SK-N-SH treated with all-trans-retinoic acid at 6 μM for 48 hours (cell line): ENCODE measurements around the gene CTIF.

ENCODE experiments used
- CSDC2 ChIP-seq: fragments of 250-450 bp; sonication (Bioruptor Pico); IDR thresholded peaks from 2 replicates; pipeline ENCODE4 v1.5.0; 2020; ENCODE audit warnings: mild to moderate bottlenecking, moderate library complexity
- OSR1 ChIP-seq: fragments of 250-450 bp; sonication (Bioruptor Pico); IDR thresholded peaks from 2 replicates; pipeline ENCODE4 v1.8.0; 2022; ENCODE audit warnings: moderate library complexity, mild to moderate bottlenecking, inconsistent platforms
- PPARA ChIP-seq: fragments of 250-450 bp; sonication (Bioruptor Pico); IDR thresholded peaks from 2 replicates; pipeline ENCODE4 v1.5.0; 2020; ENCODE audit warnings: mild to moderate bottlenecking, borderline replicate concordance
- ZFP3 ChIP-seq: fragments of 250-450 bp; sonication (Bioruptor Pico); IDR thresholded peaks from 2 replicates; pipeline ENCODE4 v1.5.0; 2020; ENCODE audit warnings: mild to moderate bottlenecking, moderate library complexity
- ZFP30 ChIP-seq: fragments of 450-650 bp; formaldehyde crosslinking; IDR thresholded peaks from 2 replicates; pipeline ENCODE4 v1.5.0; 2022; ENCODE audit warnings: mild to moderate bottlenecking, moderate library complexity
- TF ChIP-seq, protein P1 (sequence below): fragments of 250-450 bp; sonication (Bioruptor Pico); IDR thresholded peaks from 2 replicates; pipeline ENCODE4 v1.8.0; 2020; ENCODE audit warnings: mild to moderate bottlenecking, moderate library complexity, borderline replicate concordance

DNA sequence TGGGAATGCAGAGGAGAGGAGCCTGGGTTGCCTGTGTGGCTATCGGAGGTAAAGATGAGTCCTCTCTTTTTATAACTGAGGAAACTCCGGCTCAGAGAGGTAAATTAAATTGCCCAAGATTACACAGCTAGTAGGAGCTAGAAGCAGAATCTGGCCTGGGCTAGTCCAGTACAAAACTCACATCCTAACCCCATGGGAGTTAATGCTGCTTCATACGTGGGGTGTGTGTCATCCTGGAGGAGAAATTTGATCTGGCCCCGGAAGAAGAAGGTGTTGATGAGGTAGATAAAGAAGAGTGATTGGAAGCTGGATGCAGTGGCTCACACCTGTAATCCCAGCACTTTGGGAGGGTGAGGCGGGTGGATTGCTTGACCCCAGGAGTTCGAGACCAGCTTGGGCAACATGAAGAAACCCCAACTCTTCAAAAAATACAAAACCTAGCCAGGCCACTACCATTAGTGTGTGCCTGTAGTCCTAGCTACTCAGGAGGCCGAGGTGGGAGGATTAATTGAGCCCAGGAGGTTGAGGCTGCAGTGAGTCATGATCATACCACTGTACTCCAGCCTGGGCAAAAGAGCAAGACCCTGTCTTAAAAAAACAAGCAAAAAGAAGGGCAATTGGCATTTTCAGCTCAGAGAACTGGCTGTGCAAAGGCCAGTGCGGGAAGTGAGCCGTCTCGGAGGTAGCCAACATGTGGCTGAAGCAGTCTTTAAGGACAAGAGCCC lies 33.7 kb downstream of the CTIF start:
- no peak for TF ChIP-seq OSR1
- no peak for TF ChIP-seq ZFP30 (CRISPR knock-in tag)
- no peak for TF ChIP-seq PPARA (CRISPR knock-in tag)
- TF ChIP-seq, protein P1, sequence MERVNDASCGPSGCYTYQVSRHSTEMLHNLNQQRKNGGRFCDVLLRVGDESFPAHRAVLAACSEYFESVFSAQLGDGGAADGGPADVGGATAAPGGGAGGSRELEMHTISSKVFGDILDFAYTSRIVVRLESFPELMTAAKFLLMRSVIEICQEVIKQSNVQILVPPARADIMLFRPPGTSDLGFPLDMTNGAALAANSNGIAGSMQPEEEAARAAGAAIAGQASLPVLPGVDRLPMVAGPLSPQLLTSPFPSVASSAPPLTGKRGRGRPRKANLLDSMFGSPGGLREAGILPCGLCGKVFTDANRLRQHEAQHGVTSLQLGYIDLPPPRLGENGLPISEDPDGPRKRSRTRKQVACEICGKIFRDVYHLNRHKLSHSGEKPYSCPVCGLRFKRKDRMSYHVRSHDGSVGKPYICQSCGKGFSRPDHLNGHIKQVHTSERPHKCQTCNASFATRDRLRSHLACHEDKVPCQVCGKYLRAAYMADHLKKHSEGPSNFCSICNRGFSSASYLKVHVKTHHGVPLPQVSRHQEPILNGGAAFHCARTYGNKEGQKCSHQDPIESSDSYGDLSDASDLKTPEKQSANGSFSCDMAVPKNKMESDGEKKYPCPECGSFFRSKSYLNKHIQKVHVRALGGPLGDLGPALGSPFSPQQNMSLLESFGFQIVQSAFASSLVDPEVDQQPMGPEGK (CRISPR knock-in tag) = no peak
- no peak for TF ChIP-seq ZFP3 (CRISPR knock-in tag)
- TF ChIP-seq CSDC2 (CRISPR knock-in tag) = no peak
